ENCODE data around the gene ZNF407. TPM values are rescaled to one million over a fixed set of nuclear protein-coding genes. Genes with fewer than 3 reads are reported as not detected.

ZNF407 gene
- total RNA-seq, 1 donor from 2014 or later, result 9.0 TPM

DNA sequence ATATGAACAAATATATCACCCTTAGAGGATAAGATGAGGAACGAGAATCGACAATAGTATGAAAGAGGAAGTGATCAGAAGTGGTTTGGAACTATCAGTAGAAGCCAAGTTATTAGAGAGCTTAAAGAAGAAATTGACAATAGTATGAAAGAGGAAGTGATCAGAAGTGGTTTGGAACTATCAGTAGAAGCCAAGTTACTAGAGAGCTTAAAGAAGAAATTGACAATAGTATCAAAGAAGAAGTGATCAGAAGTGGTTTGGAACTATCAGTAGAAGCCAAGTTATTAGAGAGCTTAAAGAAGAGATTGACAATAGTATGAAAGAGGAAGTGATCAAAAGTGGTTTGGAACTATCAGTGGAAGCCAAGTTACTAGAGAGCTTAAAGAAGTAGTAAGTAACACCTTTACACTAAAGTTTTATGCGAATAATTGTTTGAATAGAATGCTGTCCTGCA is 175.5 kb downstream of the ZNF407 start:
- Histone ChIP-seq H3K4me1 (no peaks in the 10 kb centered on the region), H3K27ac (no peak overlapping the region), H3K79me2 (ENCODE audit: low read depth) (no peaks in the 10 kb centered on the region), H3K9me3 (ENCODE audit: low read depth) (no peaks in the 10 kb centered on the region), H4K20me1 (ENCODE audit: low read depth) (no peaks in the 10 kb centered on the region), H3K9ac (no peak overlapping the region), H3F3A (ENCODE audit: low read depth) (no peaks in the 10 kb centered on the region), H3K27me3 (no peaks in the 10 kb centered on the region), H2AFZ (replicated peaks) (no peak overlapping the region), H3K36me3 (no peaks in the 10 kb centered on the region), H3K4me3 (no peak overlapping the region), H3K4me2 (no peak overlapping the region)
- H3K36me3 Mint-ChIP-seq, result peaks cover 2% of the 10 kb centered on the region
- no peak overlapping the region for H3K27ac Mint-ChIP-seq
- no peak for DNase-seq (ENCODE audit: low spot score)
- H3K4me1 Mint-ChIP-seq, result no peaks in the 10 kb centered on the region
- H3K4me3 Mint-ChIP-seq, result no peak overlapping the region
- H3K9me3 Mint-ChIP-seq, result no peaks in the 10 kb centered on the region
- TF ChIP-seq EZH2 (IDR thresholded peaks at IDR 0.05), result no peak
- TF ChIP-seq EZH2phosphoT487 (IDR thresholded peaks at IDR 0.05), result no peak
- TF ChIP-seq, protein P1, sequence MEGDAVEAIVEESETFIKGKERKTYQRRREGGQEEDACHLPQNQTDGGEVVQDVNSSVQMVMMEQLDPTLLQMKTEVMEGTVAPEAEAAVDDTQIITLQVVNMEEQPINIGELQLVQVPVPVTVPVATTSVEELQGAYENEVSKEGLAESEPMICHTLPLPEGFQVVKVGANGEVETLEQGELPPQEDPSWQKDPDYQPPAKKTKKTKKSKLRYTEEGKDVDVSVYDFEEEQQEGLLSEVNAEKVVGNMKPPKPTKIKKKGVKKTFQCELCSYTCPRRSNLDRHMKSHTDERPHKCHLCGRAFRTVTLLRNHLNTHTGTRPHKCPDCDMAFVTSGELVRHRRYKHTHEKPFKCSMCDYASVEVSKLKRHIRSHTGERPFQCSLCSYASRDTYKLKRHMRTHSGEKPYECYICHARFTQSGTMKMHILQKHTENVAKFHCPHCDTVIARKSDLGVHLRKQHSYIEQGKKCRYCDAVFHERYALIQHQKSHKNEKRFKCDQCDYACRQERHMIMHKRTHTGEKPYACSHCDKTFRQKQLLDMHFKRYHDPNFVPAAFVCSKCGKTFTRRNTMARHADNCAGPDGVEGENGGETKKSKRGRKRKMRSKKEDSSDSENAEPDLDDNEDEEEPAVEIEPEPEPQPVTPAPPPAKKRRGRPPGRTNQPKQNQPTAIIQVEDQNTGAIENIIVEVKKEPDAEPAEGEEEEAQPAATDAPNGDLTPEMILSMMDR (IDR thresholded peaks at IDR 0.05), result no peak
- no peaks in the 10 kb centered on the region for H3K27me3 Mint-ChIP-seq (ENCODE audit: insufficient read depth, low read depth)

DNA sequence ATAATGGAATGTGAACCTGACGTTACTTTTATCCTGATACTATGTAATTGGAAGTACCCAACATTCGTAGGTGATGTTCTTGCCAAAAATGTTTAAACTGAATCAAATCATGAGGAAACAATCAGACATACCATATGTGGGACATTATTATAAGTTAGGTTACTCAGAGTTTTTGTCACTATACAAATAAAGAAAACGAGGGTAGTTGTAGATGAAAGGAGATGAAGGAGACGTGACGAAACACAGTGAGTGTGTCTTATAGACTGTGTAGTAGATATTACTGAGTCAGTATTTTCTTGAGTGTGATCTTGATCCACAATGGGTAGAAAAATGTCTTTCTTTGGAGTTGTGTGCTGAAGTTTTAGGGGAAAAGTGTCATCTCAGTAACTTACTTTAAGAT is 176.8 kb downstream of the ZNF407 start:
- no peaks in the 10 kb centered on the region for H3K79me2 ChIP-seq (ENCODE audit: low read depth)
- no peaks in the 10 kb centered on the region for H3K27me3 Mint-ChIP-seq (ENCODE audit: insufficient read depth, low read depth)
- H3K36me3 ChIP-seq, result no peaks in the 10 kb centered on the region
- no peak for DNase-seq (ENCODE audit: low spot score)
- H3K27ac ChIP-seq, result no peak overlapping the region
- no peaks in the 10 kb centered on the region for H3K27me3 ChIP-seq
- H3K4me1 ChIP-seq, result no peaks in the 10 kb centered on the region
- no peaks in the 10 kb centered on the region for H3K9me3 Mint-ChIP-seq
- no peak overlapping the region for H3K27ac Mint-ChIP-seq
- no peak overlapping the region for H3K9ac ChIP-seq
- no peak overlapping the region for H3K4me3 ChIP-seq
- TF ChIP-seq, protein P1 (IDR thresholded peaks at IDR 0.05), result no peak
- TF ChIP-seq EZH2phosphoT487 (IDR thresholded peaks at IDR 0.05), result no peak
- TF ChIP-seq EZH2 (IDR thresholded peaks at IDR 0.05), result no peak
- H3K4me2 ChIP-seq, result no peak overlapping the region
- H3F3A ChIP-seq (ENCODE audit: low read depth), result no peaks in the 10 kb centered on the region
- no peaks in the 10 kb centered on the region for H3K4me1 Mint-ChIP-seq
- H4K20me1 ChIP-seq (ENCODE audit: low read depth), result no peaks in the 10 kb centered on the region
- no peak overlapping the region for H2AFZ ChIP-seq (replicated peaks)
- H3K4me3 Mint-ChIP-seq, result no peak overlapping the region
- H3K9me3 ChIP-seq (ENCODE audit: low read depth), result no peaks in the 10 kb centered on the region
- H3K36me3 Mint-ChIP-seq, result peaks cover 2% of the 10 kb centered on the region

DNA sequence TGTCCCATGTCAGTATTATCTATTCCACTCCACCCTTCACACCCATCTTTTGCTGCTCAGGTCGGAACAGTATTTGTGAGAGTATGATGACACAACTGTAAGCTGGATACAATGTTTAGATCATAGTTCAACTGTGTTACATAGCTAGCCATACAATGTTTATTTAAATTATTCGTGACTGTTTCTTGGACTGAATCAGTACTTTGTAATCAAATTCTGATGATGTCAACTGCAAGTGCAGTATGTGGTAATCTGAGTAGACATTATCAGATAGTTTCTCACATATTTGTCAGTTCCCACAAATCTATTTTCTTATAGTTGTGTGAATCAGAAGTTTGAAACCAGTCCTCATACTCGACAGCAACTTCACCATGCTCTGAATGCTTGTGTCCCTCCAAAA is 177.6 kb downstream of the ZNF407 start:
- no peaks in the 10 kb centered on the region for H3K79me2 ChIP-seq (ENCODE audit: low read depth)
- H3K4me1 Mint-ChIP-seq, result no peaks in the 10 kb centered on the region
- no peaks in the 10 kb centered on the region for H3K27me3 ChIP-seq
- no peaks in the 10 kb centered on the region for H3F3A ChIP-seq (ENCODE audit: low read depth)
- no peak overlapping the region for H3K9ac ChIP-seq
- H3K9me3 ChIP-seq (ENCODE audit: low read depth), result no peaks in the 10 kb centered on the region
- no peaks in the 10 kb centered on the region for H3K36me3 ChIP-seq
- TF ChIP-seq, protein P1 (IDR thresholded peaks at IDR 0.05), result no peak
- TF ChIP-seq EZH2phosphoT487 (IDR thresholded peaks at IDR 0.05), result no peak
- TF ChIP-seq EZH2 (IDR thresholded peaks at IDR 0.05), result no peak
- no peaks in the 10 kb centered on the region for H3K4me1 ChIP-seq
- H3K4me3 ChIP-seq, result no peak overlapping the region
- peaks cover 2% of the 10 kb centered on the region for H3K36me3 Mint-ChIP-seq
- H3K27ac Mint-ChIP-seq, result no peak overlapping the region
- no peak overlapping the region for H2AFZ ChIP-seq (replicated peaks)
- DNase-seq (ENCODE audit: low spot score), result no peak
- H3K27ac ChIP-seq, result no peak overlapping the region
- H3K9me3 Mint-ChIP-seq, result no peaks in the 10 kb centered on the region
- no peaks in the 10 kb centered on the region for H4K20me1 ChIP-seq (ENCODE audit: low read depth)
- H3K4me2 ChIP-seq, result no peak overlapping the region
- no peak overlapping the region for H3K4me3 Mint-ChIP-seq
- no peaks in the 10 kb centered on the region for H3K27me3 Mint-ChIP-seq (ENCODE audit: insufficient read depth, low read depth)

Data from neural progenitor cell (in vitro differentiated cells).